Measurements from ENCODE around the gene ERF. TPM values are rescaled to one million over a fixed set of nuclear protein-coding genes. Genes with fewer than 3 reads are reported as not detected.
A peak's percentile ranks its signal among the peaks of the same experiment; 100 is the strongest.

ERF gene
- total RNA-seq, 1 experiment from 2014 or later: 35.1 TPM

DNA sequence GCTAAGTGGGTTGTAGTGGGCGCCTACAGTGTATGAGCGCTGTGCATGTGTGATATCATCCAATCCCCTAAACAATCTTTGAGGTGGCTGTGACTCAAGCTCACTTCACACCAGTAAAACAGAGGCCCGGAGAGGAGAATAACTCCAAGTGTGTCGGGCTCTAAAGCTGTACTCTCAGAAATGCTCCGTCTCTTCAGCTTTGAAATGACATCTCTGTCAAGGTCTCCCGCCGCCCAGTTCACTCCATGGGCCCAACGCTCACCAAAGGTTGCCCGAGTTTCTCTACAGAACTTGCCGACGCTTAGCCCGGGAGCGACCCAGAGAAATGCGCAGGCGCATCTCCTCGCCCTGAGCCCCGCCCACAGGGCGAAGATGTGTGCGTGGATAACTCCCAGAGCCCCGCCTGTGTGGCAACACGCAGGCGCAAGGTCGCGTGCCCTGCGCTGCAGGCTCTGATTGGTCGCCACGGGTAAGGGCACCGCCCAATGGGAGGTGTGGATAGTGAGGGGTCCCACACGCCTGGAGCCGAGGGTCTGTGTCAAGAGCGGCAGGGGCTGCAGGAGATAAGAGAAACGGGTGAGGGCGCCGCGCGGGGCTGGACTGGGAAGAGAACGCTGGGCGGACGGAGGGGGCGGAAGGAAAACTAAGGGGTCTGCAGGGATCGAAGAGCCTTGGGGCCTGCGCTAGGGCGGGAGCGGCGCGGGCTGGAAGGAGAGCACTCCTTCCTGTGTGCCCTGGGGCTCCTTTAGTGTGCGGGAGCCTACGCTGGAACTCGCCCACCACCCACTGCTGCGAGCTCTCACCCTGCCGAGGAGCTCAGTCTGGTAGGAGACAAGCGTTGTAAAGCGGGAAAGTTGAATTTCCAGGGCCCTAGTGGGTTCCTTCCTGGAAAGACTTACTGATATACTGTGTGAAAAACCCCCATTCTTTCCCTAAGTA, 34.8 kb downstream of the ERF start, which contains the start of gene ZNF526:
Gene ZNF526, plus strand, starts transcription at position 501 of the 939 bp plus-strand sequence. CDS start 4,092 bp downstream, outside the sequence.
- peaks cover 24% of the 10 kb centered on the region for H3K4me1 Mint-ChIP-seq (ENCODE audit: insufficient read depth, unreplicated experiment)
- CTCF ChIA-PET: interaction anchor here (0.6 to 1.6 kb wide), 4 partner anchors 10 to 112 kb away, joined by 3 to 8 read pairs (median 4); no protein-coding TSS in a partner anchor

DNA sequence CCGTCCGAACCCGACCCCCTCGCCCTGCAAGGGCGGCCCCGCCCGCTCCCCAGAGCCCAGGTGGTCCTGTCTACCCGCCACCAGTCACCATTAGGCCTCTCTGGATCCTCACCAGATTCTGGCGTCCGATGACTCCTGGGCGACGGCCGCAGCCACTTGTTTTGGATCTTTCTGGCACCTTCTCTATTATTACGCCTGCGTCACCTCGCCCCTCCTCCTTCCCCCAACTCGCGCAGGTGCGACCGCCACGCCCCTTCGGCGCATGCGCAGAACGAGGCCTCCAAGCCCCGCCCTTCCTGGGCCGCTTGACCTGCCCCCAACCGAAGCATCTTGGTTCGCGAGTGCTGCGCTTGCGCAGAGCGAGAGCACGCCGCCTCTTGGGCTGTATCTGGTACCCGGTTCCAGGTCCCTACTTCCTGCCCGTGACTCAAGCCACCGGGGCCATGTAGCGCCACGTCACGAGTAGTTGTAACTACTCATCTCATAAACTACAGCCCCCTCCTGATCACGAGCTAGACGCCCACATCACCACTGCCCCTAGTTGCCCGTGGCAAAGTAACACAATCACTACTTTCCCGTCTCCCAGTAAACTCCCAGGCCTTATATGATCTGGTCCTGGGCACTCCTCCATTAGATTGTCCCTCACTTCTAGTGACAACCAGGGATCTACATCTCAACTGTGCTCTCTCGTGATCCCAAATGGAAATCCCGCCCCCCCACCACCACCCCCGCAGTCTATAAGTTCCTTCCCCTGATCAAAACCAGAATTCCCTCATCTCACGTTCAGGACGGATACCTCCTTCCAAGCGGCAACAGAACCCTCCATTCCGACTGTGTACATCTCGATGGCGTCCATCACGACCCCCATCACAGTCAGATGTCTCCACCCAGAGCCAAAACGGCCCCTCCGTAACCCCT, 37.1 kb downstream of the ERF start, which contains the start of gene DEDD2:
Gene DEDD2, minus strand, starts transcription at position 158 of the 918 bp plus-strand sequence. CDS start 670 bp downstream, outside the sequence.
- peak; percentile 98 for DNase-seq (ENCODE audit: unreplicated experiment)
- CTCF ChIA-PET: interaction anchor here (0.5 to 2.8 kb wide), 6 partner anchors 12 to 798 kb away, joined by 3 to 20 read pairs (median 4); partner anchors contain the start of gene RABAC1
- TF ChIP-seq, protein P1, sequence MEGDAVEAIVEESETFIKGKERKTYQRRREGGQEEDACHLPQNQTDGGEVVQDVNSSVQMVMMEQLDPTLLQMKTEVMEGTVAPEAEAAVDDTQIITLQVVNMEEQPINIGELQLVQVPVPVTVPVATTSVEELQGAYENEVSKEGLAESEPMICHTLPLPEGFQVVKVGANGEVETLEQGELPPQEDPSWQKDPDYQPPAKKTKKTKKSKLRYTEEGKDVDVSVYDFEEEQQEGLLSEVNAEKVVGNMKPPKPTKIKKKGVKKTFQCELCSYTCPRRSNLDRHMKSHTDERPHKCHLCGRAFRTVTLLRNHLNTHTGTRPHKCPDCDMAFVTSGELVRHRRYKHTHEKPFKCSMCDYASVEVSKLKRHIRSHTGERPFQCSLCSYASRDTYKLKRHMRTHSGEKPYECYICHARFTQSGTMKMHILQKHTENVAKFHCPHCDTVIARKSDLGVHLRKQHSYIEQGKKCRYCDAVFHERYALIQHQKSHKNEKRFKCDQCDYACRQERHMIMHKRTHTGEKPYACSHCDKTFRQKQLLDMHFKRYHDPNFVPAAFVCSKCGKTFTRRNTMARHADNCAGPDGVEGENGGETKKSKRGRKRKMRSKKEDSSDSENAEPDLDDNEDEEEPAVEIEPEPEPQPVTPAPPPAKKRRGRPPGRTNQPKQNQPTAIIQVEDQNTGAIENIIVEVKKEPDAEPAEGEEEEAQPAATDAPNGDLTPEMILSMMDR (IDR thresholded peaks at IDR 0.05; ENCODE audit: unreplicated experiment): no peak
- BruUV-seq (replicated peaks): no TSS peak
- peaks cover 28% of the 10 kb centered on the region for H3K4me1 Mint-ChIP-seq (ENCODE audit: insufficient read depth, unreplicated experiment)
- no peaks in the 10 kb centered on the region for H3K27me3 Mint-ChIP-seq (ENCODE audit: insufficient read depth, unreplicated experiment)
- peak within 1 kb of the TSS; percentile 84 for H3K4me3 Mint-ChIP-seq (ENCODE audit: unreplicated experiment)
- no peaks in the 10 kb centered on the region for H3K9me3 Mint-ChIP-seq (ENCODE audit: unreplicated experiment)
- H3K36me3 Mint-ChIP-seq (ENCODE audit: insufficient read depth, unreplicated experiment): peaks cover 48% of the 10 kb centered on the region
- H3K27ac Mint-ChIP-seq (ENCODE audit: low read depth, unreplicated experiment): peak within 1 kb of the TSS; percentile 93
- POLR2A ChIA-PET: interaction anchor here (0.6 to 4.7 kb wide), 12 partner anchors 11 to 334 kb away, joined by 3 to 47 read pairs (median 5); partner anchors contain the start of gene GSK3A
- intact Hi-C loops (cut with micrococcal nuclease): no loop called here

More for the DNA sequence above, 34.8 kb downstream of the ERF start, which contains the start of gene ZNF526:
- Mint-ChIP-seq H3K36me3 (ENCODE audit: insufficient read depth, unreplicated experiment) (peaks cover 37% of the 10 kb centered on the region), H3K27ac (ENCODE audit: low read depth, unreplicated experiment) (peak within 1 kb of the TSS; percentile 86), H3K4me3 (ENCODE audit: unreplicated experiment) (peak within 1 kb of the TSS; percentile 91), H3K9me3 (ENCODE audit: unreplicated experiment) (no peaks in the 10 kb centered on the region), H3K27me3 (ENCODE audit: insufficient read depth, unreplicated experiment) (no peaks in the 10 kb centered on the region)
- TSS peak; percentile 79 for BruUV-seq (replicated peaks)
- POLR2A ChIA-PET: interaction anchor here (0.7 to 4.0 kb wide), 10 partner anchors 10 to 60 kb away, joined by 3 to 50 read pairs (median 4); partner anchors contain the start of gene GSK3A
- peak; percentile 98 for DNase-seq (ENCODE audit: unreplicated experiment)
- TF ChIP-seq, protein P1 (IDR thresholded peaks at IDR 0.05; ENCODE audit: unreplicated experiment): no peak
- intact Hi-C loops (cut with micrococcal nuclease): no loop called here

DNA sequence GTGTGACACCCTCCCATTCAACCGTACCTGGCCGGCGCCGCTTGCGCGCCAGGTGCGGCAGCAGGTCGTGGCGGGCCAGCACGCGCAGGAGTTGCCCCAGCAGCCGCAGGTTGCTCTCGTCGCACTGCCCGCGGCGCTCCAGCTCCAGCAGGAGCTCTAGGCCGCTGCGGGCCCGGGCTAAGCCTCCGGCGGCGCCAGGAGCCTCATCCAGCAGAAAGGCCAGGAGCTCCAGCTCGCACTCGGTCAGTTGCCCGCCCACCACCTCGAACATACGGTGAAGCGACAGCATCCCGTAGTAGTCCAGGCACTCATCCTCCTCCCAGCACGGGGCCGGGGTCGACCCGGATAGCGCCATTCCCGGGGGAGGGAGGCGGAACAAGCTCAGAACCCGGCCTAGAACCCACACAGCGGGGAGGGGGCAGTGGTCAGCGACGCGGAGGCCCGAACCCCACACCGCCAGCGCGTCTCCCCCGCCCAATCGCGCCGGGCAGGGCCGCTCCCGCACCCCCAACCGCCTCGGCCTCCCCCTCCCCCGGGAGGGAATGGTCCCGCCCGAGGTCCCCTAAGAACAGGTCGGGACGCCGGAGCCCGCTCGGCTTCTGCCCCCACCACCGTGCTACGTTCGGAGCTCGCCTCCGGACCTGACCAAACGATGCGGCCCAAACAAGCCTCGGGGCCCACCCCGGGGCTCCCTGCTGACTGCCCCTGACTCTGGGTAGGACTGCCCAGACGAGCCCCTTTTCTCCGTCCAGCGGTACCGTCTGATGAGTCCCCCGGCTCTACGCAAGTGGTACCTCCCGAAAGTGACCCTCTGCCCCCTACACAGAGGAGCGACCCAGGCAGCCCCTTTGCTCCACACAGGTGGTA, 38.0 kb downstream of the ERF start:
- intact Hi-C loops (cut with micrococcal nuclease): no loop called here
- H3K9me3 Mint-ChIP-seq (ENCODE audit: unreplicated experiment): no peaks in the 10 kb centered on the region
- H3K4me3 Mint-ChIP-seq (ENCODE audit: unreplicated experiment): peak overlapping the region; percentile 84
- peaks cover 23% of the 10 kb centered on the region for H3K4me1 Mint-ChIP-seq (ENCODE audit: insufficient read depth, unreplicated experiment)
- ChIA-PET CTCF (interaction anchor here (0.6 to 2.8 kb wide), 6 partner anchors 26 to 258 kb away, joined by 3 to 20 read pairs (median 4); partner anchors contain the start of gene RABAC1), POLR2A (interaction anchor here (0.6 to 4.7 kb wide), 14 partner anchors 10 to 1452 kb away, joined by 3 to 47 read pairs (median 4); partner anchors contain the start of gene GSK3A)
- H3K36me3 Mint-ChIP-seq (ENCODE audit: insufficient read depth, unreplicated experiment): peaks cover 48% of the 10 kb centered on the region
- BruUV-seq (replicated peaks): no TSS peak
- H3K27me3 Mint-ChIP-seq (ENCODE audit: insufficient read depth, unreplicated experiment): no peaks in the 10 kb centered on the region
- DNase-seq (ENCODE audit: unreplicated experiment): peak; percentile 27
- H3K27ac Mint-ChIP-seq (ENCODE audit: low read depth, unreplicated experiment): peak overlapping the region; percentile 93
- TF ChIP-seq, protein P1 (IDR thresholded peaks at IDR 0.05; ENCODE audit: unreplicated experiment): no peak
